Small intestine (tissue), 7 donors: ENCODE results near the gene SHROOM3. TPM values are rescaled to one million over a fixed set of nuclear protein-coding genes. Genes with fewer than 3 reads are reported as not detected.

ENCODE experiments used
- DNase-seq, 2 donors: peaks; one replicate each; pipeline versions ENCODE4 v3.0.0 to v3.0.0-alpha.2; 2013
- FAIRE-seq: peaks from 2 replicates; lab custom pipeline; 2012; peaks lifted over from hg19 to GRCh38; lab: Jason Lieb, UNC
- H3K27ac ChIP-seq, 3 donors: one replicate each; pipeline ENCODE4 v1.5.1; 2013; ENCODE audit warnings: low read length in 2 of 3, mild to moderate bottlenecking in 2 of 3, control low read depth in 1 of 3, inconsistent platforms in 1 of 3, low read depth in 1 of 3, moderate library complexity in 1 of 3
- H3K27me3 ChIP-seq, 3 donors: one replicate each; pipeline ENCODE4 v1.6.1; 2013; ENCODE audit warnings: low read length in 3 of 3, inconsistent platforms in 1 of 3; ENCODE audit not compliant: control insufficient read depth in 3 of 3, insufficient read depth in 3 of 3
- H3K36me3 ChIP-seq, 3 donors: one replicate each; pipeline ENCODE4 v1.6.1; 2013; ENCODE audit warnings: low read length in 3 of 3, inconsistent platforms in 1 of 3, low read depth in 1 of 3, mild to moderate bottlenecking in 1 of 3, moderate library complexity in 1 of 3; ENCODE audit not compliant: control insufficient read depth in 3 of 3, insufficient read depth in 2 of 3
- H3K4me1 ChIP-seq, 3 donors: one replicate each; pipeline ENCODE4 v1.6.1; 2013; ENCODE audit warnings: low read length in 2 of 3, inconsistent platforms in 1 of 3, low read depth in 1 of 3, mild to moderate bottlenecking in 1 of 3, moderate library complexity in 1 of 3; ENCODE audit not compliant: control insufficient read depth in 3 of 3, insufficient read depth in 2 of 3
- H3K4me3 ChIP-seq, 3 donors: one replicate each; pipeline ENCODE4 v1.5.1; 2013; ENCODE audit warnings: low read length in 3 of 3, control low read depth in 1 of 3, inconsistent platforms in 1 of 3, low read depth in 1 of 3, mild to moderate bottlenecking in 1 of 3, moderate library complexity in 1 of 3
- H3K9me3 ChIP-seq, 2 donors: one replicate each; pipeline ENCODE4 v1.6.1; 2013; ENCODE audit warnings: low read depth in 1 of 2, low read length in 1 of 2; ENCODE audit not compliant: control insufficient read depth in 2 of 2, insufficient read depth in 1 of 2
- WGBS, 3 donors: extraction: QIAGEN DNeasy Blood & Tissue Kit; methylation state at CpG; one replicate each; pipeline ENCODE4 v1.1.7; 2013; 5-methylcytosine and 5-hydroxymethylcytosine counted together
- polyA plus RNA-seq, 4 donors: library from polyadenylated mRNA; stranded (reverse) in 3 of 4; unstranded in 1 of 4; fragments of 200-250 nt in 3 of 4; fragments of 120-200 nt in 1 of 4; gene quantifications; one replicate each; pipeline versions ENCODE4 v1.2.1 to v1.2.3, GENCODE V29; 2013
- donor health status: healthy with polysubstance abuse.
- donor health status: control.
- donor health status: control.
- donor health status: Bipolar disorder and iron deficiency.
- donor health status: healthy.

The SHROOM3 gene
- polyA plus RNA-seq, 4 donors: 21.6 to 52.5 (median 27.8) TPM

DNA sequence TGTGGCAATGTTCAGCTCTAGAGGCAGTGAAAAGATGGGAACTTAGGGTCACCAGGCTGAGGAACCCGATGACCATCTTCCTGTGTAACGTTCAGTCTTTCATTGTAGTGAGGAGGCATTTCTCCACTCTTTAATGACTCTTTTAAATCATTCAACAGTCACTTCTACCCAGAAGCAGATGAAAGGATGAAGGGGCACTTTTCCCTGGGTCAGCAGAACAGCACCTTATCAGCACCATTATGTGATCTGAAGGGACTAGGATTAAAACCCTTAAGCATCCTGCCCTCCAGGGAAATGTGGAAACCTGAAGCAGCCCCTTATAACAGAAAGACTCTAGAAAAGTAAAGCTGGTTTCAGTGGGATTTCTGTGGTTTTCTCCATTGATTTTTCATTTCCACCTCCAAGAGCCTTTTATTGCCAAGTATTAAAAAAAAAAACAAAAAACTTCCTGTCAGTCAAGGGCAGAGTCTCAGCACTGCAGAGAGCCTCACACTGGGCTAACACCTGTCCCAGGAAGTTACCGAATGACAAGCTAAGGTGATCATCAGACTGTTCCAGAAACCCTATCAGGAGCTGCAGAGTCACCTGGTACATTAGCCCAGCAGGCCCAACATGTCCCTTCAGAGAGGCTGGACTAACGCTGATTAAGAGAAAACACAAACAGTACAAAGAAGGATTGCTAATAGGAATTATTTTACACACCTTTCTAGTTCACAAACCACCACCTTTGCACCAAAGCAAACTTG is 185.9 kb downstream of the SHROOM3 start:
- H3K4me1 ChIP-seq: peaks cover 3 to 39% (median 9%) of the 10 kb centered on the region in 3 donors
- no peaks in the 10 kb centered on the region for H3K9me3 ChIP-seq
- H3K4me3 ChIP-seq: no peak overlapping the region
- H3K27ac ChIP-seq: peak overlapping the region; percentile 20 to 48 (median 41)
- no peaks in the 10 kb centered on the region for H3K27me3 ChIP-seq
- DNase-seq: peak; percentile 66 to 71
- H3K36me3 ChIP-seq: peaks cover 0 to 6% (median 0%) of the 10 kb centered on the region in 3 donors
- FAIRE-seq: no peak
- 41 to 69% (median 48%) methylated on average over 4 of the region's 4 CpGs for WGBS, 3 donors

DNA sequence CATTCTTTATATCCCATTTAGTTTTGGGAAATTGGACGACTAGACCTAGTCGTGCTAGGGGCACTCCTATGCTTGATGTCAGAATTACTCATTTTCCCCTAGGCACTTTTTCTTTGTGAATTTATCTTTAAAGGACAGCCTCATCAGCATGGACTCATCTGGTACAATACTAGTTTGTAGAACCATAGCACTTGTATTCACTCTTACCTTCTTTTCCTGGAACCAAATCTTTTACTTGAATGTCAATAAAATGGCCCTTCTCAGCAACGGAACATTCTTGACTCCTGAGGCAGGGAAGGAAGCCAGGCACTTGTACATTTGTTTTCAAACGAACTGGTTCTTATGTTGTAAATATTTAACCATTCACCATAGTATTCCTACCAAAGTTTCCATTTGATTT is 187.1 kb downstream of the SHROOM3 start:
- FAIRE-seq (no peak), DNase-seq (peak in 1 of 2 donors; percentile 36)
- WGBS, 3 donors: 52 to 57% (median 56%) methylated on average over 4 of the region's 4 CpGs
- Histone ChIP-seq H3K36me3 (peaks cover 0 to 6% (median 0%) of the 10 kb centered on the region in 3 donors), H3K9me3 (no peaks in the 10 kb centered on the region), H3K4me3 (no peak overlapping the region), H3K27me3 (no peaks in the 10 kb centered on the region), H3K4me1 (peaks cover 3 to 39% (median 9%) of the 10 kb centered on the region in 3 donors), H3K27ac (peak overlapping the region in 1 of 3 donors; percentile 39)

DNA sequence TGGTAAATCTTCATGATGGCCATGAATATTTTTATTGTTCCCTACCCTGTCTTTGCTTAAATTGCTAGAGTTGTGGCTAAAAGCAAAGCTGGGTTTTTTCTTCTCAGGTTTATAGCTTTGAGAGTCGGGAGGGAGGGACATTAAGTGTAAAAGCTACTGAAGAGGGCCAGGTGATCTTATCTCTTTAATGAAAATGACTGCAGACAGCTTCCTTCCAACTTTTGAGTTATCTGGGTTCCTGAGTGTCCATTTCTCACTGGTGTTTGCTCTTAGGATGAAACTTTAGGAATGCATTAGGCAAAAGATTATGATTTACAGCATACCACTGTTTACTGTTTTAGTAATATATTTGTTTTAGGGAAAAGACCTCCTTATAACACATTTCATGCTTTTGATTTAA is 187.7 kb downstream of the SHROOM3 start:
- Histone ChIP-seq H3K4me1 (peaks cover 3 to 39% (median 9%) of the 10 kb centered on the region in 3 donors), H3K36me3 (peaks cover 0 to 6% (median 0%) of the 10 kb centered on the region in 3 donors), H3K4me3 (no peak overlapping the region), H3K9me3 (no peaks in the 10 kb centered on the region), H3K27ac (peak overlapping the region in 1 of 3 donors; percentile 39), H3K27me3 (no peaks in the 10 kb centered on the region)
- FAIRE-seq (no peak), DNase-seq (no peak)
- WGBS, 3 donors: 31 to 46% (median 42%) methylated on average over 1 of the region's 1 CpG

DNA sequence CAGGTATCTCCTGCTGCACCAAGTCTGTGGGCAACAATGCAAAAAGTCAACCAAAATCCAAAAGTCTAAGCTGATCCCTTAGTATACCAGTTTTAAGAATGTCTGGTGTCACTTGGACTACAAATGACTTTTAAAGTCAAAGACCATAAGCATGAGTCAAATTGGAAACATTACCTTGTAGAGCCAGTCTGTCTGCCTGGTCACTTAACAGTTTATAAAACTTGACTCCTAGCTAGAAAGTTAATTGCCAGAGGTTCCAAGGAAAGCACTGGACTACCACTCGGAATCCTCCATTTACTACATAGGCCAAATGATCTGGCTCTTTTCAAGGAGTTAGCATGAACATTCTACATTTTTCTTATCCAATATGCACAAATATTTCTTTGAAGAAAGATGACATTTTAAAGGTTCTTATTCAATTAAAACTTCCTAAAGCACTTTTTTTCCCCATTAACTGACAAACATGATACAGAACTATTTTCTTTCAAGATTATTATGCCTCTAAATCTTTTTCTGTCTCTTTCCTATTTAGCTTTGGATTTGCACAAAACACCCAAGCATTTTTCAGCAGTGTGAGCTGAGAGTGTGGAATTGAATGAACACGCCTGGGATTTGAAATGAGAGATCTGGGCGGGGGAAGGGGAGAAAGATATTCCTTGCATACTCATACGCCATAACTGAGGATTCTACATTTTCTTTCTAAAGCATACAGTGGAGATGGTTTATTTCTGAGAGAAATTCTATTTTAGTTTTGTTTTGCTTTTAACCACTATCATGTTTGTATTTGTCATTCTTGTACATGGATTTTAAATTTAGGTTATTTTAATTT is 188.4 kb downstream of the SHROOM3 start:
- H3K4me3 ChIP-seq: no peak overlapping the region

DNA sequence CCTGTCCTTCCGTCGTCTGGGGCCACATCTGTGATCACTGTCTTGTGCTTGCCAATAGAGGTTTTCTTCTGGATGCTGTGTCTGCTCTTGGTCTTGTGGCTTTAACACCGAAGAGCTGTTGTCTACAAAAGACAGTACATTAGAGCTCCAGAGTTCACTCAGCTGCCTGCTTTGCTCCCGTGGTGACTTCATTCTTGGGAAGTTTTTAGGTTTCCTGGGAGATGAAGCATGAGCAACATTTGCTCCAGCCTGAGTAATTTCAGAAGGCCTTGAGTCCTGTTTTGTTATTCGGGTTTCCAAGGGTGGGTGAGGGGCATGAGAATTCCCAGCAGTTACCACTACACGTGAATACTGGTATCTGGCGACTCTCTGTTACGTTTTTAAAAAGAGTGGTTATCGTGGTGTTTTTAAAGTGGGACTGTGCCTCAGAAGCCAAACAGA is 189.2 kb downstream of the SHROOM3 start:
- FAIRE-seq: no peak
- Histone ChIP-seq H3K27ac (peak overlapping the region in 2 of 3 donors; percentile 56 to 80), H3K4me3 (no peak overlapping the region), H3K4me1 (peaks cover 3 to 39% (median 9%) of the 10 kb centered on the region in 3 donors), H3K27me3 (no peaks in the 10 kb centered on the region), H3K9me3 (no peaks in the 10 kb centered on the region), H3K36me3 (peaks cover 0 to 6% (median 6%) of the 10 kb centered on the region in 3 donors)
- 50 to 84% (median 55%) methylated on average over 9 of the region's 9 CpGs for WGBS, 3 donors
- DNase-seq: peak in 1 of 2 donors; percentile 68

More for the DNA sequence above, 188.4 kb downstream of the SHROOM3 start:
- 81 to 93% (median 90%) methylated on average over 4 of the region's 4 CpGs for WGBS, 3 donors
- Histone ChIP-seq H3K36me3 (peaks cover 0 to 6% (median 0%) of the 10 kb centered on the region in 3 donors), H3K27ac (peak overlapping the region in 2 of 3 donors; percentile 37 to 56), H3K27me3 (no peaks in the 10 kb centered on the region), H3K4me1 (peaks cover 3 to 39% (median 9%) of the 10 kb centered on the region in 3 donors), H3K9me3 (no peaks in the 10 kb centered on the region)
- FAIRE-seq (no peak), DNase-seq (peak in 1 of 2 donors; percentile 26)

DNA sequence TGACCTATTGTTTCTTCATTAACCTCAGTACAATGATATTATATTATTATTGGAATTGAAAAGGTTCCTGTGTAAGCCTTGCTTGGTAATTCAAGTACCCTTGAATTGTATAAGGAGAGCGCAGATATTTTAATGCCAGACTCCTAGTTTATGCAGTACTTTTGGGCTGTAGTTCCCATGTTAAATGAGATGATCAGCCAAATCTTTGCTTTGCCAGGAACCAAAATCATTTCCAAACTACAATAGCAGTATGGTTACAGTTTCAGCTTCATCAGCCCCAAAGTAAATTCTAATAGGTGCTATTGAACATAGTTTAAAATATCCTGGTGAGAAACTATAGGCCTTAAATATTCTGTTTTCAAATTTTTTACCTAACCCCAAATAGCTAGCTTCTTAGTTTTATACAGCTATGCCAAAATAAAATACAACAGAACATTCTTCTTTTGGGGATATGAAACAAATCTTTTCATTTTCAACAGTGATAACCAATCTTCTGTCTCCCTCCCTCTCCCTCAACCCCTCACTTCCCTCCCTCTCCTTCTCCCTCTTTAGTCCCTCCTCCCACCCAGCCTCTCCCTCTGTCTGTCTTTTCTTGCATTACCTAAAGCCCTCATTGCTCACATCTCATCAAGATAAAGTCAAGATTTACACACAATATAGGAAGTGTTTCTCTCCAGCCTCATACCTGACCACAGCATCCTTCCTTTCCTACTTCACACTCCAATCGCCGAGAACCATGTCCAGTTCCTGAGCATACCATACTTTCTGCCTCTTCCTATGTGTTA is 190.1 kb downstream of the SHROOM3 start:
- 76 to 86% (median 85%) methylated on average over 3 of the region's 3 CpGs for WGBS, 3 donors
- Histone ChIP-seq H3K4me1 (peaks cover 3 to 39% (median 8%) of the 10 kb centered on the region in 3 donors), H3K4me3 (no peak overlapping the region), H3K36me3 (peaks cover 0 to 8% (median 8%) of the 10 kb centered on the region in 3 donors), H3K27ac (peak overlapping the region in 1 of 3 donors; percentile 56), H3K27me3 (no peaks in the 10 kb centered on the region), H3K9me3 (no peaks in the 10 kb centered on the region)
- DNase-seq (no peak), FAIRE-seq (no peak)

DNA sequence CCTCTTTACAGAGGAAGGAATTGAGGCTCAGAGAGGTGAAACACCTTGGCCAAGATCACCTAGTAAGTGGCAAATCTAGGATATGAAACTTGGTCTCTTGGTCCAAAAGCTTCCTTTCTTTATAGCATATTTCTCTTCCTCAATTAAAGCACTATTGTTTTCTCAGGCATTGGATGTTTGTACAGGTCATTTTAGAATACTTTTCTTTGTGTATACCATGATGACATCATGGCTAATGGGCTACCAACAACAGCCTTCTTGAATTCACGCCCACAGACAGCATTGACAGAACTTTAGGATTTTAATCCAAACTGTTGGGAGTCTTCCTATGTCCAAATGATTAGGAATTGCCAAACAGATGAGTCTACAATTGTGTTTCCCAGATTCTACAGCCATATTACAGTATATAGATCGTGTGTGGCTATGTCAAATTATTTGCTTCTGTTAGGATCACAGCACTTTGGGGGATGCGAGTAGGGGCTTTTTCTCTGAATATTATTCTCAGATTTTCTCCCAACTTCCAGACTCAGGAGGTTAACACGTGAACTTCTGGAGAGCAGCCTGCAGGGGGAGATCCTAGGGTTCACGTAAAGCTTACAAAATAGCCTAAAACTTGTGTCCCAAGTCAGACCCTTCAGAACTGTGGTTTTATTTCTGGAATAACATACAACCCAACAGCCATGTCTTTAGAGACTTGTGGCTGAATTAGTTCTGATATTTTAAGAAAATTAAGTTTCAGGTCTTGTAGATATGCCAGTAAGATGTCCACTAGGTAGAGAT is 191.8 kb downstream of the SHROOM3 start:
- H3K9me3 ChIP-seq: no peaks in the 10 kb centered on the region
- H3K4me1 ChIP-seq: peaks cover 2 to 27% (median 3%) of the 10 kb centered on the region in 3 donors
- peaks cover 0 to 11% (median 11%) of the 10 kb centered on the region in 3 donors for H3K36me3 ChIP-seq
- H3K4me3 ChIP-seq: no peak overlapping the region
- DNase-seq: no peak
- no peaks in the 10 kb centered on the region for H3K27me3 ChIP-seq
- 82 to 94% (median 87%) methylated on average over 5 of the region's 5 CpGs for WGBS, 3 donors
- FAIRE-seq: no peak
- H3K27ac ChIP-seq: no peak overlapping the region
